SIG-M5 treated with dmso at 0.1 percent for 504 hours (cell line): ENCODE results near the gene SPINK4.

Experiments used
- DNase-seq: peaks from one replicate; lab custom pipeline; 2025; ENCODE audit not compliant: unreplicated experiment; lab: John Stamatoyannopoulos, UW

The SPINK4 gene

GRCh38 chr9:33229359-33230114 lies 10.4 kb upstream of the SPINK4 start:
- DNase-seq, result peak; percentile 62

GRCh38 chr9:33230756-33231622 lies 9.0 kb upstream of the SPINK4 start:
- DNase-seq, result no peak

GRCh38 chr9:33231623-33231942 lies 8.4 kb upstream of the SPINK4 start:
- DNase-seq, result no peak

- DNase-seq, result no peak
Observed at GRCh38 chr9:33232815-33233214, 7.2 kb upstream of the SPINK4 start.

- DNase-seq, result peak; percentile 64
Observed at GRCh38 chr9:33233626-33234342, 6.2 kb upstream of the SPINK4 start.

GRCh38 chr9:33234511-33235467 lies 5.2 kb upstream of the SPINK4 start:
- no peak for DNase-seq

- DNase-seq, result no peak
Observed at GRCh38 chr9:33236571-33236970, 3.4 kb upstream of the SPINK4 start.

GRCh38 chr9:33241298-33241697 lies 1.3 kb downstream of the SPINK4 start:
- DNase-seq, result no peak

GRCh38 chr9:33242609-33243134 lies 2.7 kb downstream of the SPINK4 start:
- no peak for DNase-seq

- DNase-seq, result no peak
Observed at GRCh38 chr9:33244137-33244784, 4.3 kb downstream of the SPINK4 start.

- no peak for DNase-seq
Observed at GRCh38 chr9:33245341-33245740, 5.4 kb downstream of the SPINK4 start.

GRCh38 chr9:33246269-33246860 lies 6.4 kb downstream of the SPINK4 start:
- DNase-seq, result no peak

GRCh38 chr9:33248606-33249005 lies 8.6 kb downstream of the SPINK4 start:
- DNase-seq, result no peak

- DNase-seq, result no peak
Observed at GRCh38 chr9:33249087-33249658, 9.2 kb downstream of the SPINK4 start.

- DNase-seq, result no peak
Observed at GRCh38 chr9:33249983-33250382, 10.0 kb downstream of the SPINK4 start.

- DNase-seq, result no peak
Observed at GRCh38 chr9:33250458-33250995, 10.6 kb downstream of the SPINK4 start.

- DNase-seq, result no peak
Observed at GRCh38 chr9:33254211-33254610, 14.2 kb downstream of the SPINK4 start.

GRCh38 chr9:33255014-33255413 lies 15.0 kb downstream of the SPINK4 start:
- no peak for DNase-seq

- no peak for DNase-seq
Observed at GRCh38 chr9:33255471-33255870, 15.5 kb downstream of the SPINK4 start.
